Measurements from ENCODE around the gene PRUNE1.

The PRUNE1 gene

DNA sequence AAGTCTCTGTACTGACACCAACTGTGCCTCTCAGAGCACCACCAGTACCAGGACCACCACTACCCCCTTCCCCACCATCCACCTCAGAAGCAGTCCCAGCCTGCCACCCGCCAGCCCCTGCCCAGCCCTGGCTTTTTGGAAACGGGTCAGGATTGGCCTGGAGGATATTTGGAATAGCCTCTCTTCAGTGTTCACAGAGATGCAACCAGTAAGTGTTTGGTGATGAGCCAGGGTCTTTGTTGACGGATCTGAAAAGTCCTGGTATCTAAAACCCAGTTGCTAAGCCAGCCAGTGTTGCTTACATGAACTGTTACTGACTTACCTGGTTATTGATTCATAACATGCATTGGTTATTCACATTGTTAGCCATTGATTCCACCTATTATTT lies 40.4 kb downstream of the PRUNE1 start:
- no peaks in the 10 kb centered on the region for H3K79me2 ChIP-seq (ENCODE audit: low read length)
- peak overlapping the region; percentile 88 for H3K4me2 ChIP-seq (ENCODE audit: low read length)

GRCh38 chr1:151049458-151049857 lies 41.2 kb downstream of the PRUNE1 start:
- Histone ChIP-seq H3K36me3 (replicated peaks; ENCODE audit: low read depth, low read length) (peaks cover 26% of the 10 kb centered on the region), H3K4me1 (ENCODE audit: low read length) (peaks cover 10% of the 10 kb centered on the region), H3K79me2 (ENCODE audit: low read length) (no peaks in the 10 kb centered on the region), H3K27me3 (ENCODE audit: low read depth, low read length) (no peaks in the 10 kb centered on the region), H2AFZ (ENCODE audit: low read depth, low read length) (no peak overlapping the region), H3K4me2 (ENCODE audit: low read length) (no peak overlapping the region), H4K20me1 (ENCODE audit: insufficient read depth, low read length) (no peaks in the 10 kb centered on the region), H3K9ac (ENCODE audit: low read length) (no peak overlapping the region), H3K4me3 (ENCODE audit: low read length) (no peak overlapping the region), H3K27ac (ENCODE audit: low read length) (no peak overlapping the region), H3K9me3 (ENCODE audit: insufficient read depth, low read length) (no peaks in the 10 kb centered on the region)
- TF ChIP-seq, protein P1, sequence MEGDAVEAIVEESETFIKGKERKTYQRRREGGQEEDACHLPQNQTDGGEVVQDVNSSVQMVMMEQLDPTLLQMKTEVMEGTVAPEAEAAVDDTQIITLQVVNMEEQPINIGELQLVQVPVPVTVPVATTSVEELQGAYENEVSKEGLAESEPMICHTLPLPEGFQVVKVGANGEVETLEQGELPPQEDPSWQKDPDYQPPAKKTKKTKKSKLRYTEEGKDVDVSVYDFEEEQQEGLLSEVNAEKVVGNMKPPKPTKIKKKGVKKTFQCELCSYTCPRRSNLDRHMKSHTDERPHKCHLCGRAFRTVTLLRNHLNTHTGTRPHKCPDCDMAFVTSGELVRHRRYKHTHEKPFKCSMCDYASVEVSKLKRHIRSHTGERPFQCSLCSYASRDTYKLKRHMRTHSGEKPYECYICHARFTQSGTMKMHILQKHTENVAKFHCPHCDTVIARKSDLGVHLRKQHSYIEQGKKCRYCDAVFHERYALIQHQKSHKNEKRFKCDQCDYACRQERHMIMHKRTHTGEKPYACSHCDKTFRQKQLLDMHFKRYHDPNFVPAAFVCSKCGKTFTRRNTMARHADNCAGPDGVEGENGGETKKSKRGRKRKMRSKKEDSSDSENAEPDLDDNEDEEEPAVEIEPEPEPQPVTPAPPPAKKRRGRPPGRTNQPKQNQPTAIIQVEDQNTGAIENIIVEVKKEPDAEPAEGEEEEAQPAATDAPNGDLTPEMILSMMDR (IDR thresholded peaks at IDR 0.05; ENCODE audit: low read depth, low read length), result no peak
- no peak for TF ChIP-seq EZH2phosphoT487 (IDR thresholded peaks at IDR 0.05; ENCODE audit: low read depth)

More for the DNA sequence above, 40.4 kb downstream of the PRUNE1 start:
- TF ChIP-seq EZH2phosphoT487 (IDR thresholded peaks at IDR 0.05; ENCODE audit: low read depth), result no peak
- TF ChIP-seq, protein P1 (IDR thresholded peaks at IDR 0.05; ENCODE audit: low read depth, low read length), result no peak
- H3K9ac ChIP-seq (ENCODE audit: low read length), result no peak overlapping the region
- no peaks in the 10 kb centered on the region for H4K20me1 ChIP-seq (ENCODE audit: insufficient read depth, low read length)
- H3K36me3 ChIP-seq (replicated peaks; ENCODE audit: low read depth, low read length), result peaks cover 21% of the 10 kb centered on the region
- H3K9me3 ChIP-seq (ENCODE audit: insufficient read depth, low read length), result no peaks in the 10 kb centered on the region
- H3K4me1 ChIP-seq (ENCODE audit: low read length), result peaks cover 10% of the 10 kb centered on the region
- peak overlapping the region; percentile 84 for H3K4me3 ChIP-seq (ENCODE audit: low read length)
- no peaks in the 10 kb centered on the region for H3K27me3 ChIP-seq (ENCODE audit: low read depth, low read length)
- no peak overlapping the region for H3K27ac ChIP-seq (ENCODE audit: low read length)
- H2AFZ ChIP-seq (ENCODE audit: low read depth, low read length), result no peak overlapping the region

- TF ChIP-seq, protein P1 (IDR thresholded peaks at IDR 0.05; ENCODE audit: low read depth, low read length), result no peak
- no peak for TF ChIP-seq EZH2phosphoT487 (IDR thresholded peaks at IDR 0.05; ENCODE audit: low read depth)
- Histone ChIP-seq H2AFZ (ENCODE audit: low read depth, low read length) (no peak overlapping the region), H4K20me1 (ENCODE audit: insufficient read depth, low read length) (no peaks in the 10 kb centered on the region), H3K79me2 (ENCODE audit: low read length) (no peaks in the 10 kb centered on the region), H3K27ac (ENCODE audit: low read length) (no peak overlapping the region), H3K9me3 (ENCODE audit: insufficient read depth, low read length) (no peaks in the 10 kb centered on the region), H3K36me3 (replicated peaks; ENCODE audit: low read depth, low read length) (peaks cover 33% of the 10 kb centered on the region), H3K4me1 (ENCODE audit: low read length) (peaks cover 10% of the 10 kb centered on the region), H3K4me3 (ENCODE audit: low read length) (no peak overlapping the region), H3K27me3 (ENCODE audit: low read depth, low read length) (no peaks in the 10 kb centered on the region), H3K9ac (ENCODE audit: low read length) (no peak overlapping the region), H3K4me2 (ENCODE audit: low read length) (no peak overlapping the region)
Measured at GRCh38 chr1:151050051-151050688, 41.9 kb downstream of the PRUNE1 start.

- H3K4me3 ChIP-seq (ENCODE audit: low read length), result no peak overlapping the region
- no peak for TF ChIP-seq EZH2phosphoT487 (IDR thresholded peaks at IDR 0.05; ENCODE audit: low read depth)
- TF ChIP-seq, protein P1 (IDR thresholded peaks at IDR 0.05; ENCODE audit: low read depth, low read length), result no peak
- no peaks in the 10 kb centered on the region for H3K27me3 ChIP-seq (ENCODE audit: low read depth, low read length)
- no peak overlapping the region for H3K9ac ChIP-seq (ENCODE audit: low read length)
- no peak overlapping the region for H3K27ac ChIP-seq (ENCODE audit: low read length)
- peaks cover 9% of the 10 kb centered on the region for H4K20me1 ChIP-seq (ENCODE audit: insufficient read depth, low read length)
- H2AFZ ChIP-seq (ENCODE audit: low read depth, low read length), result no peak overlapping the region
- H3K79me2 ChIP-seq (ENCODE audit: low read length), result peaks cover 10% of the 10 kb centered on the region
- H3K36me3 ChIP-seq (replicated peaks; ENCODE audit: low read depth, low read length), result peaks cover 47% of the 10 kb centered on the region
- H3K9me3 ChIP-seq (ENCODE audit: insufficient read depth, low read length), result no peaks in the 10 kb centered on the region
- peaks cover 8% of the 10 kb centered on the region for H3K4me1 ChIP-seq (ENCODE audit: low read length)
- H3K4me2 ChIP-seq (ENCODE audit: low read length), result no peak overlapping the region
Measured at GRCh38 chr1:151051356-151052009, 43.2 kb downstream of the PRUNE1 start.
